MM.1S (cell line): ENCODE data around the gene HYCC2.

ENCODE experiments used
- CTCF ChIP-seq: fragments of 300-600 bp; sonication (generic); IDR thresholded peaks from 2 replicates; pipeline ENCODE4 v1.5.1; 2016; ENCODE audit warnings: antibody characterized with exemption, low read length, mixed read lengths
- EZH2 ChIP-seq: fragments of 300-600 bp; sonication (generic); optimal IDR thresholded peaks from 2 replicates; pipeline ENCODE3; 2017; ENCODE audit warnings: low read depth, mild to moderate bottlenecking, antibody characterized with exemption, low read length, mixed read lengths
- EZH2phosphoT487 ChIP-seq: fragments of 300-600 bp; sonication (generic); IDR thresholded peaks from 2 replicates; pipeline ENCODE4 v1.6.1; 2018; ENCODE audit warnings: antibody characterized with exemption, low read length

- TF ChIP-seq CTCF (no peak), EZH2 (no peak), EZH2phosphoT487 (no peak)
These were observed 39.1 kb upstream of the HYCC2 start for GRCh38 chr2:201110615-201111014.
